Esophagus squamous epithelium (tissue), 4 donors: ENCODE results near the gene SGCB.

Experiments used
- CTCF ChIP-seq, 6 experiments: fragments of 450-650 bp in 4 of 6; fragments of 200-600 bp in 2 of 6; sonication (generic) in 2 of 6; IDR thresholded peaks; one replicate each; pipeline ENCODE4 v1.5.1; 2016 to 2019; ENCODE audit warnings: antibody characterized with exemption in 6 of 6, mild to moderate bottlenecking in 4 of 6, moderate library complexity in 4 of 6
- POLR2A ChIP-seq, 4 donors: fragments of 450-650 bp; IDR thresholded peaks; one replicate each; pipeline ENCODE4 v1.6.1; 2017; ENCODE audit warnings: antibody characterized with exemption in 4 of 4, mild to moderate bottlenecking in 4 of 4, moderate library complexity in 3 of 4

GRCh38 chr4:52001616-52002015 is 36.5 kb downstream of the SGCB start:
- TF ChIP-seq CTCF (IDR thresholded peaks at IDR 0.05), result no peak
- no peak for TF ChIP-seq POLR2A (IDR thresholded peaks at IDR 0.05)
